Measurements from ENCODE around the gene BCDIN3D. TPM values are rescaled to one million over a fixed set of nuclear protein-coding genes. Genes with fewer than 3 reads are reported as not detected.

BCDIN3D gene
- total and polyA plus RNA-seq, 2 donors (not counting 3 experiments of a cell fraction or from before 2014, with no cell fraction given): 1.8 to 3.1 TPM

DNA sequence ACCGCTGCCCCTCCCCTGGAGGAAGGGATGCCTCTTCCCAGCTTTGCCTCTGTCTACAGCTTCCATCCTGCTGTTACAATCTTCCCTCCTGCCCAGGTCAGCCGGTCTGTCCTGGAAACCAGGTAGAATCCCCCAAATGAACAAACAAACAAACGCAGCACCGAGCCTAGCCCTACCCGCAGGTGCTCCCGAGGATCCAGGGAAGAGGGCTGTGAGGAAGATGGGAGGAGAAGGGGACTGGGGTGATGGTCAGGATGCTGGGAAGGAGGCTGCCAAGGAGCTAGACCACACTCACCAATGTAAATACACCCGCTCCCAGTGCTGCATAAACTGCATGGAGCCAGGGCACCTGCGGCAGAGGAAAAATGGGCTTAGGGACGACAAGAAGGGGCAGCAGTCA is 44.2 kb upstream of the BCDIN3D start:
- intact Hi-C loops (cut with micrococcal nuclease): no loop called here
- ChIA-PET POLR2A (no interaction called here), CTCF (interaction anchor here (0.9 to 1.9 kb wide), 3 partner anchors 14 to 80 kb away, joined by 5 to 7 read pairs (median 5); no protein-coding TSS in a partner anchor)
- Histone ChIP-seq H4K20me1 (replicated peaks; ENCODE audit: control insufficient read depth, extremely low read depth, insufficient read depth, low read length) (no peaks in the 10 kb centered on the region), H3K4me2 (ENCODE audit: insufficient read depth, low read length) (no peak overlapping the region), H3K4me1 (ENCODE audit: control insufficient read depth, extremely low read depth, insufficient read depth, low read length) (no peaks in the 10 kb centered on the region), H3K36me3 (ENCODE audit: control insufficient read depth in 2 of 2, extremely low read depth in 1 of 2, insufficient read depth in 2 of 2, low read length in 2 of 2) (no peaks in the 10 kb centered on the region), H3K27ac (ENCODE audit: insufficient read depth, low read depth, low read length) (no peak overlapping the region), H3K9ac (replicated peaks; ENCODE audit: extremely low read depth, insufficient read depth, low read length) (no peak overlapping the region), H3K9me1 (replicated peaks; ENCODE audit: control insufficient read depth, extremely low read depth, insufficient read depth, low read length) (no peaks in the 10 kb centered on the region), H3K9me3 (replicated peaks; ENCODE audit: control insufficient read depth, insufficient read depth, low read length) (no peaks in the 10 kb centered on the region), H2AFZ (ENCODE audit: low read depth, low read length) (no peak overlapping the region), H3K4me3 (replicated peaks in 1 of 3; ENCODE audit: insufficient read depth in 1 of 3, low read depth in 1 of 3, low read length in 3 of 3) (no peak overlapping the region), H3K27me3 (ENCODE audit: control insufficient read depth in 2 of 2, insufficient read depth in 2 of 2, low read length in 2 of 2) (peaks cover 4 to 16% of the 10 kb centered on the region in 2 experiments), H3K79me2 (ENCODE audit: control insufficient read depth, insufficient read depth, low read length) (no peaks in the 10 kb centered on the region)
- dilution Hi-C loops (cut with MboI; ENCODE audit: extremely low pct_ligation_motif_present, low sequenced_read_pairs): no loop called here
- FAIRE-seq (no peak), DNase-seq (ENCODE audit: low read depth, low spot score) (no peak)
- no TSS peak for BruUV-seq (replicated peaks)
- no peak for TF ChIP-seq EZH2 (IDR thresholded peaks at IDR 0.05; ENCODE audit: borderline replicate concordance, low read depth, low read length, severe bottlenecking)
- no peak for TF ChIP-seq POLR2AphosphoS5 (IDR thresholded peaks at IDR 0.05; ENCODE audit: insufficient read depth, low read depth, low read length)
- TF ChIP-seq GATA2 (IDR thresholded peaks at IDR 0.05; ENCODE audit: insufficient read depth, insufficient read length, low read depth, low read length): no peak
- TF ChIP-seq, protein P1, sequence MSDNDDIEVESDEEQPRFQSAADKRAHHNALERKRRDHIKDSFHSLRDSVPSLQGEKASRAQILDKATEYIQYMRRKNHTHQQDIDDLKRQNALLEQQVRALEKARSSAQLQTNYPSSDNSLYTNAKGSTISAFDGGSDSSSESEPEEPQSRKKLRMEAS (IDR thresholded peaks at IDR 0.05; ENCODE audit: insufficient read depth, insufficient read length): no peak
- TF ChIP-seq MYC (IDR thresholded peaks at IDR 0.05; ENCODE audit: low read depth, low read length): no peak
- TF ChIP-seq FOS (IDR thresholded peaks at IDR 0.05; ENCODE audit: borderline replicate concordance, insufficient read depth, low read length): no peak
- TF ChIP-seq, protein P2, sequence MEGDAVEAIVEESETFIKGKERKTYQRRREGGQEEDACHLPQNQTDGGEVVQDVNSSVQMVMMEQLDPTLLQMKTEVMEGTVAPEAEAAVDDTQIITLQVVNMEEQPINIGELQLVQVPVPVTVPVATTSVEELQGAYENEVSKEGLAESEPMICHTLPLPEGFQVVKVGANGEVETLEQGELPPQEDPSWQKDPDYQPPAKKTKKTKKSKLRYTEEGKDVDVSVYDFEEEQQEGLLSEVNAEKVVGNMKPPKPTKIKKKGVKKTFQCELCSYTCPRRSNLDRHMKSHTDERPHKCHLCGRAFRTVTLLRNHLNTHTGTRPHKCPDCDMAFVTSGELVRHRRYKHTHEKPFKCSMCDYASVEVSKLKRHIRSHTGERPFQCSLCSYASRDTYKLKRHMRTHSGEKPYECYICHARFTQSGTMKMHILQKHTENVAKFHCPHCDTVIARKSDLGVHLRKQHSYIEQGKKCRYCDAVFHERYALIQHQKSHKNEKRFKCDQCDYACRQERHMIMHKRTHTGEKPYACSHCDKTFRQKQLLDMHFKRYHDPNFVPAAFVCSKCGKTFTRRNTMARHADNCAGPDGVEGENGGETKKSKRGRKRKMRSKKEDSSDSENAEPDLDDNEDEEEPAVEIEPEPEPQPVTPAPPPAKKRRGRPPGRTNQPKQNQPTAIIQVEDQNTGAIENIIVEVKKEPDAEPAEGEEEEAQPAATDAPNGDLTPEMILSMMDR (IDR thresholded peaks at IDR 0.05; ENCODE audit: extremely low read depth in 1 of 2, insufficient read depth in 1 of 2, low read depth in 1 of 2, low read length in 2 of 2): no peak
- no peak for TF ChIP-seq JUN (IDR thresholded peaks at IDR 0.05; ENCODE audit: borderline replicate concordance, insufficient read depth, insufficient read length, low read depth)
- no peak for TF ChIP-seq POLR2A (IDR thresholded peaks at IDR 0.05; ENCODE audit: low read depth, low read length)
